NCI-H2081 treated with DMSO at 0.1 percent for 48 hours (cell line): Measurements from ENCODE around the gene ANGPTL4.

Source experiments
- DNase-seq: peaks from one replicate; lab custom pipeline; 2025; lab: John Stamatoyannopoulos, UW

The ANGPTL4 gene

DNA sequence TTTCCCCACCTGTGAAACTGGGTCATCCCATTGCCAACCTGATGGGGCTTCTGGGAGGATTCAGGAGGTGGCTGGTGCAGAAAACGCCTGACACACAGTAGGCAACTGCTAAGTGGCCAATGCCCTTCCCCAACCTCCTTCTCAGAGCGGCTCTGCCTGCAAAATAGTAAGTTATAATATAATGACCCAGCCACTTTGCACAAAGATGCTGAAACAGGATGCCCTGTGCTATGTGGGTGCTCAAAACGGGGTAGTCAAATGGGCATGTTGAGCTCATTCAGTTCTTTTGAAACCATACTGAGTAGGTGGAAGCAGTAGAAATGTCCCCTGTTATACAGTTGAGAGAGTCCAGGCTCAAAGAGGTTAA is 49.7 kb downstream of the ANGPTL4 start:
- no peak for DNase-seq

- DNase-seq, result no peak
Observed at GRCh38 chr19:8416796-8417195, 52.8 kb downstream of the ANGPTL4 start.

DNA sequence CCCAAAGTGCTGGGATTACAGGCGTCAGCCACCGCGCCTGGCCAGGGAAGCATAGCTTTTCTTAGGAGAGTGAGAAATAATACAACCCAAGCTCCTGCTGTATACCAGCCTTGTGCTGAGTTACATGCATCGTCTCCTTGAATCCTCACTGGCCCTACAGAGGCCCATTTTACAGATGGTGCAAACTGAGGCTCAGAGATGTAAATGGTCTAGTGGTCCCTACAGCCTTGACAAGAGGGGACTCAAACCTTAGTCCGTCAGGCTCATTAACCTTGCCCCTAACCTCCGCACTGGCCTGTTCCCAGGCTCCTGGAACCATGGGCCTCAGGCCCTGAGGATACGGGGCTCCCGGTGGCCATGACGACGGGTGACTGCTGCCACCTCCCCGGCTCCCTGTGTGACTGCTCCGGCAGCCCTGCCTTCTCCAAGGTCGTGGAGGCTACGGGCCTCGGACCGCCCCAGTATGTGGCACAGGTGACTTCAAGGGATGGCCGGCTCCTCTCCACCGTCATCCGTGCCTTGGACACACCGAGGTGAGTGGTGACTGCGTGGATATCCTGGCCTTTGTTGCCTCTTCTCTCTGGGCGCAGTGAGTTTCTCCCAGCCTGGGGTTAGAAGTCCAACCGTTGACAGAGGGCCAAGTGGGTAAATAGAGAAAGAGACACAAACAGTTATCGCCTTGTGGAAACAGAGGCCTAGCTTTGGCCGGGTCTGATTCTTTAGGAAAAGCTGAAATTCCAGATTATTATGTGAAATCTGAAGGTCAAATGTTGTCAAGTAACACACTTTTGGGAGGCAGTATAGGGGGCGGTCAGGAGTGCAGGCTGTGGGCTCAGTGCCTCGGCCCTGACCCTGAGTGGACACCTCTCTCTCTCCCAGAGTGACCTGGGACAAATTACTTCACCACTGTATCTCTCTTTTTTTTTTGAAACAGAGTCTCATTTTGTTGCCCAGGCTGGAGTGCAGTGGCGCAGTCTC is 57.8 kb downstream of the ANGPTL4 start:
- no peak for DNase-seq

- no peak for DNase-seq
Observed at GRCh38 chr19:8423817-8424223, 59.9 kb downstream of the ANGPTL4 start.
